ENCODE results near the gene LRIG2.
"Not testable (repeated sequence)": the region's sequence is repeated elsewhere in the genome, so short reads cannot be mapped to it uniquely, and the experiment has no call there.

Gene LRIG2

DNA sequence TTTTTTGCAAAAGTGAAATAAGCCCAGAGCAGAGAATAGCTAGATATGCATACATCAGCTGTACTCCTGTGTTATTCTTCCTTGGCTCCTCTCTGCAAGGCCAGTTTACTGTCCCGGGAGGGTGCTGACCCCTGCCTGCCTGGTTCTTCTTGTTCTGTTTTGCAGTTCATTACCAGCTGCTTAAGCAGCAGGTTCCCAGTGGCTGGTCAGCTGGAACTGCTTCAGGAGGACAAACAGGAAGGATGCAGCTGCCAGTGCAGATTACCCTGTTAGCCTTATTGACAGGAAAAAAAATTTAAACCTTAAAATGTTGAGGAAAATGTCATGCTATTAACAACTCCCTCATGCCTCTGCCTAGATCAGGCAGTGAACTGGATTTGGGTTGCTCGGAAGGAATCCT, 16.0 kb upstream of the LRIG2 start:
- no peak for DNase-seq (ENCODE audit: low read depth in 2 of 3, low spot score in 1 of 3)

DNA sequence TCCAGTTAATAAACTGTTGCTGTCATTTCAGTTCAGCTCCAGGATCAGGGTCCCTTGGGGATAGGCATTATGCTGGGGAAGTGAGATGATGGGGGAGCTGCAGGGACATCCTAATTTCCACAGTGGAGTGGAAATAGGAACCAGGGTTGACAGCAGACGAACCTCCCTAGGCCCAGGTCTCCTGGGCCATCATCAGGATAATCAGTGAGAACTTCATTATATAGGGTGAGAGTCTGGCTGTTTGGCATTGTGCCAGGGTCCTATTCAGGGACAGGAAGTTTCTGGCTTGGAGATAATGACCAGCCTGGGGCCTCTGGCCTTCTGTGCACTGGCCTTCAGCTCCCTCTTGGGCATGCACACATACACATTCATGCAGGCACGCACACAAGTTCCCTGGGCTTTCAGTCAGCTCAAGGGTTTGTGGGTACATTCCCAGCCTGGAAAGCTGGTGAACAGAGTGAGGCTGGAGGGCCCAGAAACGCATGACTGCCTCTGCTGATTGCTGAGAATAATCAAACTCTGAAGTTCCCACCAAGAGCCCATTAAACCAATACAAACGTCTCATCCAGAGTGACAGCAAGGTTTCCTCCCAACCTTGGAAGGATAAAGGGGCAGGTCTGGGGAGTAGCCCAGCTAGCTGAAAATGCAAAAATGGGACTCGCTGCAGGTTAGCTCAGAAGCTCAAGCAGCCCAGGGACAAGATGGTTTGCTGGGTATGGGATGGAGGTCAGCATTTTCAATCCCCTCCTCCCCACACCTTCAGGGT, 13.9 kb upstream of the LRIG2 start:
- DNase-seq (ENCODE audit: low read depth in 2 of 3, low spot score in 1 of 3): no peak

GRCh38 chr1:113063456-113063855, 9.5 kb upstream of the LRIG2 start:
- not testable (repeated sequence) for DNase-seq (ENCODE audit: low read depth in 2 of 3, low spot score in 1 of 3)

DNA sequence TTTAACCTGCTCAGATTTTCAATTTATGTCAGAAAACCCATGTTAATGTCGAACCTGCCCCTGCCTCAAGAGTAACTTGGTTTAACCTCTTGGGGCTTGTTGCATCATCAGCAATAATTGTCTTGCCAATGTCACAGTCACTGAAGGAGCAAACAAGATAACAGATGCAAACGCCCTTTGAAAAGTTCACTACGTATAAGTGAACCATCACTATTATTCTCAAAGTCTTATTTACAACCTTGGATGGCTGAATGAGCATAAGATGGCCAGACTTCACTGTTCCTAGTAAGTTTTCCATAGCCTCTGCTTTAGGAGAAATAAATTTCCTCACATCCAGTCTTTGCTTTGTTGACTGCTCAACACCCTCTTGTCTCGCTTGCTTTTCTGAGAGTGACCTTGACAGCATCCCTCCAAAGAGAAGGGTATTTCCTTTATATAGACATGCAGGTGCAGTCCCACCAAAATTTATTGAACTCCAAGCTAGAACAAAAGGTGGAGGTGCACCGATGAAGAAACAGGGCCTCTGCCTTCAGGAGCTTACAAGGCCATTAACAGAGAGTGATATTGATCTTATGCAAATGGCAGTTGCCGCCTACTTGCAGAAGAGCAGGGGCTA, 749 bp upstream of the LRIG2 start:
- no peak for DNase-seq (ENCODE audit: low read depth in 2 of 3, low spot score in 1 of 3)

DNA sequence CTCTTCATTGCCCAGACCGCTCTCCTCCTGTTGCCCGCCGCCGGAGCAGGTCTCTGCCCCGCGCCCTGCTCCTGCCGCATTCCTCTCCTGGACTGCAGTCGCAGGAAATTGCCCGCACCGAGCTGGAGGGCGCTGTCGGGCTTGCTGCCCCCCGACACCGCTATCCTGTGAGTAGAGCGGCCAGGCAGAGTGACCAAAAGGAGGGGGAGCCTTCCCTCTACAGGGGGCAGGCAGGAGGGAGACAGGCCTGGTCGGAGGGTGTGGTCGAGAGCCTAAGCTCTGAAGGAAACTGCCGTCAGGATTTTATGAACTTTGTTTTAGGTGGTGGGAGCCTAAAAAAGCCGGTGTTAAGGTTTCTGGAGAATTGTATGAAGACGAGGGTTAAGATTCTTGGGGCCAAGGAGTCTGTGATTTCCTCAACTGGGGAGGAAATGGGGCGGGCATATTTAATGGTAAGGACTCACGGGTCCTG, 517 bp downstream of the LRIG2 start:
- DNase-seq (ENCODE audit: low read depth in 2 of 3, low spot score in 1 of 3): no peak

DNA sequence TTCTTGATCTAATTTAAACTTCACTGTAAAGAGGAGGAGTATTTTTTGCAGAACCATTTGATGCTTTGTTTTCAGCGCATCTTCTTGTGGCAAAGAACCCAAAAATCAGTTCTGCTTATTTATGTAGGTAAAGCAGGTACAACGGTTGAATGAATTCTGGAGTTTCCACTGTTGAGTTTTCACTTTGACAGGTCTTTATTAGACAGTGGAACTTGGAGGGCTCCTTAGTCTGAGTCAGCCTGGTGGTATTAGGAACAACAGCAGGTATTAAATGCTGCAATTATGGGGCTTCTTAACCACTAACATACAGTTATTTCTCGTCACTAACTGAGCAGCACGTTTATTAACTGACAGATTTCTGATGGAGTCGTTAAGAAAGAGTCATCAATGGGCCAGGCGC, 1.2 kb downstream of the LRIG2 start:
- no peak for DNase-seq (ENCODE audit: low read depth in 2 of 3, low spot score in 1 of 3)

GRCh38 chr1:113077978-113078377, 5.0 kb downstream of the LRIG2 start:
- DNase-seq (ENCODE audit: low read depth in 2 of 3, low spot score in 1 of 3): not testable (repeated sequence)

GRCh38 chr1:113086541-113086940, 13.5 kb downstream of the LRIG2 start:
- DNase-seq (ENCODE audit: low read depth in 2 of 3, low spot score in 1 of 3): no peak

GRCh38 chr1:113088972-113089371, 16.0 kb downstream of the LRIG2 start:
- no peak for DNase-seq (ENCODE audit: low read depth in 2 of 3, low spot score in 1 of 3)

DNA sequence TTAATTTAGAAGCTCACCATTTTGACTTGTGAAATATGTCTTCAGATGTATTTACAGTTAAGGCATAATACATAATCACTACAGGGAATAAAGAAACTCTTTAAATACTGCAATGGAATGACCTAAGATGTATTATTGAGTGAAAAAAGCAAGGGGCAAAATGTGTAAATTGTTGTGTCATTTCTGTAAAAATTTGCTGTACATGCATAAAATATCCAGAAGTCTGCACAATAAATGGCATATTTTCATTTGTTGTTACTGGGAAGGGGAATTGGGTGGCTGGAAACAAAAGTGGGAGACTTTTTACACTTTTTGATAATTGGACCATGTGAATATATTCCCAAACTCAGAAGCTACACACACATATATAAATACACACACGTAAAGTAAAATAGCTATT, 17.1 kb downstream of the LRIG2 start:
- DNase-seq (ENCODE audit: low read depth in 2 of 3, low spot score in 1 of 3): no peak

- no peak for DNase-seq (ENCODE audit: low read depth in 2 of 3, low spot score in 1 of 3)
Measured at GRCh38 chr1:113091988-113092594, 19.1 kb downstream of the LRIG2 start.

DNA sequence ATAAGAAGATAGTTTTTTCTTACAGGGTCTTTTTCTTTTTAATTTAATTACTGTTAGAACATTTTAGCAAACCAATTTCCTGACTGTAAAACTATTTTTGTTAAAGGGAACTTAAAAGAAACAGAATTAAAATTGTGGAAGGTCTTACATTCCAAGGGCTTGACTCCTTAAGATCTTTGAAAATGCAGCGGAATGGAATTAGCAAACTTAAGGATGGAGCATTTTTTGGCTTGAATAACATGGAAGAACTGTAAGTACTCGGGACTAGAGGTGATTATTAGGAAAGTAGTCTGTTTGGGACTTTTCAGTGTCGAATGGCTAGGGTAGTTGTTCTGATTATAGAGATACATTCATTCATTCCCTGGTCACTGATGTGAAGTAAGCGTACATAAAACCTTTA, 21.5 kb downstream of the LRIG2 start:
- DNase-seq (ENCODE audit: low read depth in 2 of 3, low spot score in 1 of 3): no peak

DNA sequence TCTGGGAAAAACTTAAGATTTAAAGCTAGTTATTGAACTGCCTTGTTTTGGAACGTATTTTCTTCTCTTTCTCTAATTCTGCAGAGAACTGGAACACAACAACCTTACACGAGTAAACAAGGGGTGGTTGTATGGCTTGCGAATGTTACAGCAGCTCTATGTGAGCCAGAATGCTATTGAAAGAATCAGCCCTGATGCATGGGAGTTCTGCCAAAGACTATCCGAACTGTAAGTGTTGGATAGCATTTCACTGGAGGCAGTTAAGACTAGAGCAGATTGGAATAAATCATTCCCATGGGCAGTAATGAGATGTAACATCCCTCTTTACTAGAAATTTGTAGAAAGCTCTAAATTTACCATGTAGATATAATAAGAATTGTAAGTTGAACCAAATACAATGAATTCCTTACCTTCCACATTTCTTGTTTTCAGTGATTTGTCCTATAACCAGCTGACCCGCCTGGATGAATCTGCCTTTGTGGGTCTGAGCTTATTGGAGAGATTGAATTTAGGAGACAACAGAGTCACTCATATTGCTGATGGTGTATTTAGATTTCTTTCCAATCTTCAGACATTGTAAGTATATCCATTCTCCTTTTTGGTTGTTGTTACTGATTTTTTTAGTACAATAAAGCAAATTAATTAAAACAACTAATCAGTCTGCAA, 22.9 kb downstream of the LRIG2 start:
- no peak for DNase-seq (ENCODE audit: low read depth in 2 of 3, low spot score in 1 of 3)

- no peak for DNase-seq (ENCODE audit: low read depth in 2 of 3, low spot score in 1 of 3)
Measured at GRCh38 chr1:113096493-113096892, 23.5 kb downstream of the LRIG2 start.

GRCh38 chr1:113101588-113101987, 28.6 kb downstream of the LRIG2 start:
- no peak for DNase-seq (ENCODE audit: low read depth in 2 of 3, low spot score in 1 of 3)

DNA sequence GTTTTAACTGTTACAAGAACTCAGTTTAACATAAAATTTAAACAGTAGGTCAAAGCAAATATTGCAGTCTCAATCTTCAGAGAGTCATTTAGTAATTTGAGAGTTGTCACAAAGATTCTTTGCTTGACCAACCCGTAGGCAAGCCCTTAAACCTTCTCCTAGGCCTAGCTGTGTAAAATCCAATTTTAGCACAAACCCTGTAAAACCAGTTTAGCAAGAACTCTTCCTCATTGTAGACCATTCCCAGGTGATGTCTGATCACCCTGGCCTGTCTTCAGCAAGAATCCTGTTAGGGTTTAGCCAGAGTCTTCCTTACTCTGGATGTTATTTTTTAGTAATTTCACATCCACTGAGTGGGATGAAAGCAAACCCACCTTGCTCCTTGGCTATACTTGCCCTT, 30.1 kb downstream of the LRIG2 start:
- DNase-seq (ENCODE audit: low read depth in 2 of 3, low spot score in 1 of 3): no peak

GRCh38 chr1:113103977-113104376, 31.0 kb downstream of the LRIG2 start:
- DNase-seq (ENCODE audit: low read depth in 2 of 3, low spot score in 1 of 3): no peak

DNA sequence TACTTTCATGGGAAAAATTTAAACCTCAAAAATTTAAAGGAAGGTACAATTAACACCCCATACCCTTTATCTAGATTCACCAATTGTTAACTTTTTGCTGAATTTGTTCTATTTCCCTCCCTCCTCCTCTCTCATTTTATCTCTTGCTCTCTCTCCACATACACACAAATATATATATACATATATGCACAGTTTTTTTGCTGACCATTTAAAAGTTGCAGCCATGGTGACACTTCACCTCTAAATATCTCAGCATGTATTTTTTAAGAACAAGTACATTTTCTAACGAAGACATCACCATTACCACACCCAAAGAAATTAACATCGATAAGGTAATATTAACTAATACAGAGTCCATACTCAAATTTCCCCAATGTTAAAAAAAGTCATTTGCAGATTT, 33.9 kb downstream of the LRIG2 start:
- DNase-seq (ENCODE audit: low read depth in 2 of 3, low spot score in 1 of 3): no peak

DNA sequence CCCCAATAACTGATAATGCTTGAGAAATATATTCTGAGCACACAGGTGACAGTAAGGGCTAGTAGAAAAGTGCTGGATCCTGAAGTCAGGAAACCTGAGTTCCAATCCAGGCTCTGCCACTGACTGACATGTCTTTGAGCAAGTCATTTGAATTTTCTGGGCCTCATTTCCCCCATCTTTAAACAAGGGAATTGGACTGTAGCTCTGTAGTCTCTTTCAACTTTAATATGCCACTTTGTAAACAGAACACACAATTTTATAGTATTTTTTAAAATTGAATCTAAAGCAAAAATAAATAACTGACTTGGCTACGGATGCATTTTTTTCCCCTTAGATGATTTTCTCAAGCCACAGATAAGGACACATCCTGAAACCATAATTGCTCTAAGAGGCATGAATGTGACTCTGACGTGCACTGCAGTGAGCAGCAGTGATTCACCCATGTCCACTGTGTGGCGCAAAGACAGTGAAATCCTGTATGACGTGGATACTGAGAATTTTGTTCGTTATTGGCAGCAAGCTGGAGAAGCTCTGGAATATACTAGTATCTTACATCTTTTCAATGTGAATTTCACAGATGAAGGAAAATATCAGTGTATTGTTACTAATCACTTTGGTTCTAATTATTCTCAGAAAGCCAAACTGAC, 37.0 kb downstream of the LRIG2 start:
- no peak for DNase-seq (ENCODE audit: low read depth in 2 of 3, low spot score in 1 of 3)

GRCh38 chr1:113118266-113118665, 45.3 kb downstream of the LRIG2 start:
- DNase-seq (ENCODE audit: low read depth in 2 of 3, low spot score in 1 of 3): no peak

GRCh38 chr1:113123737-113124136, 50.7 kb downstream of the LRIG2 start:
- no peak for DNase-seq (ENCODE audit: low read depth in 2 of 3, low spot score in 1 of 3)

Measured in stimulated activated CD4-positive, alpha-beta T cell treated with anti-CD3 and anti-CD28 coated beads, Interleukin-12 subunit alpha, Interleukin-12 subunit beta, amount 100 ng/mL, for 48 hours (primary cell).